DOHH2 (cell line): ENCODE measurements around the gene TMEM171.

ENCODE experiments used
- EZH2phosphoT487 ChIP-seq: fragments of 200-600 bp; sonication (generic); IDR thresholded peaks from 2 replicates; pipeline ENCODE4 v1.6.1; 2017; ENCODE audit warnings: borderline replicate concordance, mild to moderate bottlenecking, antibody characterized with exemption, low read length, moderate library complexity, mixed read lengths
- TF ChIP-seq, protein P1 (sequence below): fragments of 200-600 bp; sonication (generic); IDR thresholded peaks from one replicate; pipeline ENCODE4 v1.5.1; 2014; ENCODE audit warnings: antibody characterized with exemption, mild to moderate bottlenecking, low read depth, low read length; ENCODE audit not compliant: poor library complexity, severe bottlenecking

DNA sequence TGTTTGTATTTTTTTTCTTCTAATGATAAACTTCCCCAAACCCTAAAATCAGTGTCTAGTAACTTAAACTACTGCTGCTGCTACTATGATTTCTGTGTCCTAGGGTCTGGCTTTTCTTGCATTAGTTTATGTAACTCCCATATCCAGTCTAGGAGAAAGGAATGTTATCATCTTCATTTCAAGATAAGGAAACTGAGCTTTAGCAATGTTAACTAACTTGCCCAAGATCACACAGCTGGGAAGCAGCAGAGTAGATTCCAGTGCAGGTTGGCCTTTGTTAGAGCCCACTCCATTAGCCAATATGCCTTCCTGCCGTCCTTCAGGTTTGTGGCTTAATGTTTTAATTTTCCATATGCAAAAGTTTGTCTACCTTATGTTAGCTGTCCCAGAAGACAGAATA, 10.4 kb downstream of the TMEM171 start:
- TF ChIP-seq, protein P1, sequence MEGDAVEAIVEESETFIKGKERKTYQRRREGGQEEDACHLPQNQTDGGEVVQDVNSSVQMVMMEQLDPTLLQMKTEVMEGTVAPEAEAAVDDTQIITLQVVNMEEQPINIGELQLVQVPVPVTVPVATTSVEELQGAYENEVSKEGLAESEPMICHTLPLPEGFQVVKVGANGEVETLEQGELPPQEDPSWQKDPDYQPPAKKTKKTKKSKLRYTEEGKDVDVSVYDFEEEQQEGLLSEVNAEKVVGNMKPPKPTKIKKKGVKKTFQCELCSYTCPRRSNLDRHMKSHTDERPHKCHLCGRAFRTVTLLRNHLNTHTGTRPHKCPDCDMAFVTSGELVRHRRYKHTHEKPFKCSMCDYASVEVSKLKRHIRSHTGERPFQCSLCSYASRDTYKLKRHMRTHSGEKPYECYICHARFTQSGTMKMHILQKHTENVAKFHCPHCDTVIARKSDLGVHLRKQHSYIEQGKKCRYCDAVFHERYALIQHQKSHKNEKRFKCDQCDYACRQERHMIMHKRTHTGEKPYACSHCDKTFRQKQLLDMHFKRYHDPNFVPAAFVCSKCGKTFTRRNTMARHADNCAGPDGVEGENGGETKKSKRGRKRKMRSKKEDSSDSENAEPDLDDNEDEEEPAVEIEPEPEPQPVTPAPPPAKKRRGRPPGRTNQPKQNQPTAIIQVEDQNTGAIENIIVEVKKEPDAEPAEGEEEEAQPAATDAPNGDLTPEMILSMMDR, result no peak
- no peak for TF ChIP-seq EZH2phosphoT487
